Left cardiac atrium (tissue), 4 donors: ENCODE results near the gene ABCC11. TPM values are rescaled to one million over a fixed set of nuclear protein-coding genes. Genes with fewer than 3 reads are reported as not detected.

ENCODE experiments used
- ATAC-seq, 2 donors: fragments of 200-7000 bp; cut with Tn5 transposase; one replicate each; pipeline ENCODE4 v1.9.1; 2020; ENCODE audit warnings: mild to moderate bottlenecking in 2 of 2, moderate library complexity in 2 of 2
- DNase-seq: peaks from one replicate; pipeline ENCODE4 v3.0.0-alpha.2; 2020
- intact Hi-C, 2 donors: fragments of 100-400 bp; cut with DNase I; formaldehyde crosslinking; loops; one replicate each; pipeline versions ENCODE4 v1.14.1 to v1.15.1; 2022 to 2023
- total RNA-seq, 2 donors: library from RNA; stranded (reverse); fragmentation: NEBNext Ultra II Directional; extraction: Animal tissue kit (Norgen Biotek cat#: 25700); gene quantifications; one replicate each; pipeline ENCODE4 v1.2.1, GENCODE V29; 2021
- donor health status: DM: no; HTN: yes; CAD: no.
- donor health status: DM: no; HTN: yes; CAD: no; lungs with severe emphysema.
- donor health status: DM: yes; HTN: yes; CAD: no.
- donor health status: Dilated cardiomyopathy.

The ABCC11 gene
- total RNA-seq, 2 donors from 2014 or later: not detected

DNA sequence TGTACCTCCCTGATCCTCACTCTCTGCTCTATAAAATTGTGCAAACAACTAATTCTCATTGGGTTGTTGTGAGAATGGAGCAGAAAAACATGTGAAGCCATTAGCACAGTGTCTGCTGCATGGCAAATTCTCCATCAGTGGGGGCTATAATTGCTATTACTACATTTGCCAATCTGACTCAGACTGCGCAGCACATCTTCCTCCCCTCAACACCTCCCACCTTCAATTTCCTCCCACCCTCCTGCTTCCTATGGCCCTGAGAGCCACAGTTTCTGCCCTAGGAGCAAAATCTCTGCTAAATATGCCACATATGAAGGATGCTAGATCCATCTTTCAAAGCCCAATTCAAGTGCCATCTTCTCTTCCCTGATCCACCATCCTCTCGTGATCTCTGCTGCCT, 128.5 kb downstream of the ABCC11 start:
- ATAC-seq (no peak), DNase-seq (no peak)
- intact Hi-C loops: no loop called here

DNA sequence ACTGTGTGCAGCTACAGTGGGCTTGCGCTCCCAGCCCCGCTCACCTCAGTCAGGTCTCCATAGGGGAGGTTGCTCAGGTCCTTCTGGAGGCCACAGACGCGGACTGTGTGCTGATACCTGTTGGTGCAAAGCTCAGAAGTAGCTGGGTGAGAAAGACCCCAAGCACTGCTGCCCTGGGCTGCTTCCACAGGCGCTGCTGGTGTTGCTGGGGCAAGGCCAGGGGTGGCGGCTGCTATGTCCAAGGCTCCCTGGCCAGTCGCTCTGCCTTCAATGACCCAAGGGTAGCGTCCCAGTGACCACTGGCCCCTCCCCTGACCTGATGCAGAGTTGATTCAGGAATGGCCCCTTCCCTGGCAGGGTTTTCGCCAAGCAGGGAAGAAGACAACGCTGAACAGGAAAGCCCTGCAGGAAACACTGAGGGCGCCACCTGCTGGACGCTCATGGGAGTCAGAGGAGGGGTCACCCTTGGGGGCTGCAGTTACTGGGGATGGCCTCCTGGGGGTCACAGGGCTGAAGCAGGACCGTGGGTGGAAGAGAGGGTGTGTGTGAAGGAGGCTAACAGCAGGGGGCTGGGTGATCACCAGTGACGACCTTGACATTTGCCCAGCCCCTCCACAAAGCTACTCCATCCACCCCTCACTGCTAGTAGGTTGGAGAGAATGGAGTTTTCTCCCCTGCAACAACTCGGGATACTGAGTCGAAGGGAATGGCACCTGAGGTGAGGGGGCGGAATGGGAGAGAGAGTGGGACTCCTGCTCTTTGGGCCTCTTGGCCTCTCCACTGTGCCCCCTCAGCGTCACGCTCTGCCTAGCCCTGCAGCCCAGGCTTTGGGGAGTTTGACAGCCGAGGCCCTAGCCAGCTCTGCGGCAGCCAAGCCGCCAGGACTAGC, 129.9 kb downstream of the ABCC11 start:
- peak; percentile 39 to 52 for ATAC-seq
- peak; percentile 31 for DNase-seq
- intact Hi-C loops: no loop called here

Other genes with a start within 250 kb of the ABCC11 start
- not detected for gene ABCC12, start 91.5 kb downstream of the ABCC11 start, total RNA-seq
- 10 to 100 TPM; 54.3 to 71.6 TPM for gene LONP2, start 3.2 kb downstream of the ABCC11 start, total RNA-seq
- gene SIAH1, start 137.9 kb upstream of the ABCC11 start, total RNA-seq: 10 to 100 TPM; 11.6 to 18.0 TPM